Colonic mucosa (tissue), 4 donors: ENCODE data around the gene ALG12. TPM values are rescaled to one million over a fixed set of nuclear protein-coding genes. Genes with fewer than 3 reads are reported as not detected.

Source experiments
- DNase-seq: peaks from one replicate; pipeline ENCODE4 v3.0.0-alpha.2; 2020
- H3K27ac ChIP-seq: fragments of 200-600 bp; one replicate; pipeline ENCODE4 v1.8.0; 2021
- H3K27me3 ChIP-seq: fragments of 200-600 bp; one replicate; pipeline ENCODE4 v1.8.0; 2021
- H3K36me3 ChIP-seq: fragments of 200-600 bp; one replicate; pipeline ENCODE4 v1.8.0; 2021
- H3K4me1 ChIP-seq: fragments of 200-600 bp; one replicate; pipeline ENCODE4 v1.8.0; 2021; ENCODE audit warnings: mild to moderate bottlenecking
- H3K4me3 ChIP-seq: fragments of 200-600 bp; one replicate; pipeline ENCODE4 v1.8.0; 2021
- H3K9ac ChIP-seq, 2 donors: one replicate each; pipeline ENCODE4 v1.7.0; 2013; ENCODE audit warnings: control low read depth in 2 of 2, low read depth in 2 of 2, low read length in 2 of 2
- H3K9me3 ChIP-seq: fragments of 200-600 bp; one replicate; pipeline ENCODE4 v1.8.0; 2021
- intact Hi-C: fragments of 100-400 bp; cut with DNase I; formaldehyde crosslinking; loops from one replicate; pipeline ENCODE4 v1.14.1; 2022
- total RNA-seq, 2 donors: library from RNA; stranded (reverse); fragmentation: NEBNext Ultra II Directional in 1 of 2; extraction: Animal tissue kit (Norgen Biotek cat#: 25700) in 1 of 2; gene quantifications; one replicate each; pipeline ENCODE4 v1.2.1, GENCODE V29; 2021
- TF ChIP-seq, protein P1 (sequence below): fragments of 200-600 bp; IDR thresholded peaks from one replicate; pipeline ENCODE4 v1.8.0; 2022; ENCODE audit warnings: antibody characterized with exemption, mild to moderate bottlenecking
- donor health status: healthy.
- donor health status: DM: no; HTN: no; CAD: no.
- donor health status: DM: no; HTN: no; CAD: no.

The ALG12 gene
- total RNA-seq, 2 donors from 2014 or later = 17.8 to 43.5 TPM

DNA sequence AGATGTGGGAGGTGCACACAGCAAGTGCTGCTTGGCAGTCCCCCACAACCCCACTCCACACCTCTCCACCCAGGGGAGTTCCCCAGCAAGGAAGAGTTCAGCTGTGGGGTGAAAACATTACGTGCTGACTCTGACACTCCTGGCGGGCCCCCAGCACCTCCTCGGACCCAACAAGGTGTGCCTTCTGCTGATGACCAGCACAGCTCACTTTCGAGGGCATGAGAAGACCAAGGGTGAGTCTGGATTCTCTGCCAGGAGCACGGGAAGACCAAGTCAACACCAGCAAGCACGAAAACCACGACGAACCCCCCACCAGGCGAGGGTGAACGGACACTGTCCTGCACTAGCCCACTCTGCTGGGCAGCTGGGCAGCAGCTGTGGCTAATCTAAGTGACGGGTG is 1.4 kb downstream of the ALG12 start:
- H3K4me3 ChIP-seq = no peak overlapping the region
- TF ChIP-seq, protein P1, sequence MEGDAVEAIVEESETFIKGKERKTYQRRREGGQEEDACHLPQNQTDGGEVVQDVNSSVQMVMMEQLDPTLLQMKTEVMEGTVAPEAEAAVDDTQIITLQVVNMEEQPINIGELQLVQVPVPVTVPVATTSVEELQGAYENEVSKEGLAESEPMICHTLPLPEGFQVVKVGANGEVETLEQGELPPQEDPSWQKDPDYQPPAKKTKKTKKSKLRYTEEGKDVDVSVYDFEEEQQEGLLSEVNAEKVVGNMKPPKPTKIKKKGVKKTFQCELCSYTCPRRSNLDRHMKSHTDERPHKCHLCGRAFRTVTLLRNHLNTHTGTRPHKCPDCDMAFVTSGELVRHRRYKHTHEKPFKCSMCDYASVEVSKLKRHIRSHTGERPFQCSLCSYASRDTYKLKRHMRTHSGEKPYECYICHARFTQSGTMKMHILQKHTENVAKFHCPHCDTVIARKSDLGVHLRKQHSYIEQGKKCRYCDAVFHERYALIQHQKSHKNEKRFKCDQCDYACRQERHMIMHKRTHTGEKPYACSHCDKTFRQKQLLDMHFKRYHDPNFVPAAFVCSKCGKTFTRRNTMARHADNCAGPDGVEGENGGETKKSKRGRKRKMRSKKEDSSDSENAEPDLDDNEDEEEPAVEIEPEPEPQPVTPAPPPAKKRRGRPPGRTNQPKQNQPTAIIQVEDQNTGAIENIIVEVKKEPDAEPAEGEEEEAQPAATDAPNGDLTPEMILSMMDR = no peak

DNA sequence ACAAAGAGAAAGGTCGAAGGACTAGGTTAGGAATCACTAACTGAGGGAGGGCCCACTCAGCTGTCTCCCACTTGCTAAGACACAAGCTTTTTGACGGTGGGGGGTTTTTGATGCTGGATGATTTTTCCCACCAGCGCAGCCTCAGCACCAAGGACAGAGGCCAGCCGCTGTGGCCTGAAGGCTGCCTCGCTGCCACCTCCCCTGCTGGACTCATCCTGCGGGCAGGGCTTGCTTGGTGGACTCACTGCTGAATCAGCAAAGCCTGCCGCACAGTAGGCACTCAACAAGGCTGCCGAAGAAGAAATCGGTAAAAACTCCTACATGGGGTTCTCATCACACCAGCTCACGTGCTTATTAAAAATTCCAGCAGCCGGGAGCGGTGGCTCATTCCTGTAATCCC is 2.6 kb downstream of the ALG12 start:
- H3K4me1 ChIP-seq = no peaks in the 10 kb centered on the region
- H3K9me3 ChIP-seq = no peaks in the 10 kb centered on the region
- no peak overlapping the region for H3K4me3 ChIP-seq
- H3K27me3 ChIP-seq = no peaks in the 10 kb centered on the region
- DNase-seq = no peak
- no peaks in the 10 kb centered on the region for H3K36me3 ChIP-seq
- H3K9ac ChIP-seq = no peak overlapping the region
- intact Hi-C loops = no loop called here
- TF ChIP-seq, protein P1 = no peak
- no peak overlapping the region for H3K27ac ChIP-seq

More for the DNA sequence above, 1.4 kb downstream of the ALG12 start:
- Histone ChIP-seq H3K9ac (peak overlapping the region in 1 of 2 donors; percentile 21), H3K9me3 (no peaks in the 10 kb centered on the region), H3K27me3 (no peaks in the 10 kb centered on the region), H3K36me3 (no peaks in the 10 kb centered on the region), H3K4me1 (no peaks in the 10 kb centered on the region), H3K27ac (no peak overlapping the region)
- intact Hi-C loops = no loop called here
- no peak for DNase-seq

DNA sequence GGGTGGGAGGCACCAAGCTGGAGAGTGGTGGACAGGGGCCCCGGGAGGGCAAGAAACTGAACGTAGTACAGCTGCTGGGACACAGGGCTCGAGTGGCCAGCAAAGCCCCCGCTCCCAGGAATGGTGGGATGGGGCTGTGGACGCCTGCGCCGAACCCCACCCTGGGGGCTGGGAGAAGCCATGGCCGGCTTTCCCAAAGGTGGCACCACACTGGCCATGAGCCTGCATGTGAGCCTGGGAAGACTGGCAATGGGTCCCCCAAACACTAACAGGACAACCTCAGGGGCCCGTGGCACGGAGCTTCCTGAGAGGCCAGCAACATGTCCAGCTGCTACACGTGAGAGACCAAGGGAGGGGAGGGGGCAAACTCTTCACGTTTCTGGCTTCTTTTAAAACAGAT is 4.0 kb downstream of the ALG12 start:
- Histone ChIP-seq H3K27me3 (no peaks in the 10 kb centered on the region), H3K27ac (no peak overlapping the region), H3K4me1 (no peaks in the 10 kb centered on the region), H3K9me3 (no peaks in the 10 kb centered on the region), H3K36me3 (no peaks in the 10 kb centered on the region), H3K4me3 (no peak overlapping the region), H3K9ac (no peak overlapping the region)
- intact Hi-C loops = no loop called here
- TF ChIP-seq, protein P1 = no peak
- no peak for DNase-seq

DNA sequence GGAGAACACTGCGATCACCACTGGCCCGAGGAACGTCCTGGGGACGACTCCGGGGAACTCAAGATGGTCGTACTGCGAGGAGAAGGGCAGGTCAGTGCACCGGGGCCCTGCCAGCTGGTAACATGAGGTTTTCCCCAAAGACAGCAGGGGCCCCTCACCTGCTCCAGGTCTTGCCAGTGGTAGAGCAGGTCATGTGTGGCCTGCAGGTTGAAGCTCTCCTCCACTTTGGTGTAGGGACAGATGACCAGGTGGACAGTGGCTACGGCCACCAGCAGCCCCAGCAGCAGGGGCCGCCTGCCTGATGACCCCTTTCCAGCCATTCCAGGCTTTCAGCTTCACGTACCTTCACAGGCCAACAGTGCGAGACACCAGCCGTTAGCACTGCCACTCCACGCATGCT is 4.8 kb downstream of the ALG12 start:
- no peaks in the 10 kb centered on the region for H3K27me3 ChIP-seq
- no peak for DNase-seq
- H3K9me3 ChIP-seq = no peaks in the 10 kb centered on the region
- no peak overlapping the region for H3K4me3 ChIP-seq
- intact Hi-C loops = no loop called here
- no peaks in the 10 kb centered on the region for H3K4me1 ChIP-seq
- no peak overlapping the region for H3K27ac ChIP-seq
- no peak overlapping the region for H3K9ac ChIP-seq
- H3K36me3 ChIP-seq = no peaks in the 10 kb centered on the region
- TF ChIP-seq, protein P1 = no peak

DNA sequence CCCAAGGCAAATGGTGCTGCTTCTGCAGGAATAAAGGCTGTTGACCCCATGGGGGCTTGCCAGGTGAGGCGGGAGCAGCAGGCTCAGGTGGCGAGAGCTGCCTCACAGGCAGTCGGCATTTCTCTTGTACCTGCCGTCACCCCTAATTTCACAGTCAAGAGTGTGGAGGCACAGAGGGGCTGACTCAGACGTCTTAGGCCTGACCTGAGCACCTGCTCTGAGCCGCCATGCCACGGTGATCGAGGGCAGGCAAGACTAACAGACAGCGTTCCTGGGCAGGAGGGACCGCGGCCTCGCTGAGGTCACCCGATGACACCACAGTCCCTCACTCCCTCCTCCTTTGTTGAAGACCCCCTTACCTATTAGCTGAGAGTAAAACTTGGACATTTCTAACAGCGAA is 5.2 kb downstream of the ALG12 start:
- TF ChIP-seq, protein P1 = no peak
- Histone ChIP-seq H3K27ac (no peak overlapping the region), H3K9me3 (no peaks in the 10 kb centered on the region), H3K27me3 (no peaks in the 10 kb centered on the region), H3K36me3 (no peaks in the 10 kb centered on the region), H3K4me3 (no peak overlapping the region), H3K4me1 (no peaks in the 10 kb centered on the region), H3K9ac (no peak overlapping the region)
- DNase-seq = no peak
- intact Hi-C loops = no loop called here
